HG02642 (cell line): ENCODE measurements around the gene ALDH3A1.

Experiments used
- ATAC-seq: cut with Tn5 transposase; IDR thresholded peaks from one replicate; pipeline ENCODE4 v1.9.1; 2021; ENCODE audit warnings: mild to moderate bottlenecking; ENCODE audit not compliant: unreplicated experiment, poor library complexity

The ALDH3A1 gene

GRCh38 chr17:19762515-19762961 lies 14.4 kb upstream of the ALDH3A1 start:
- no peak for ATAC-seq

DNA sequence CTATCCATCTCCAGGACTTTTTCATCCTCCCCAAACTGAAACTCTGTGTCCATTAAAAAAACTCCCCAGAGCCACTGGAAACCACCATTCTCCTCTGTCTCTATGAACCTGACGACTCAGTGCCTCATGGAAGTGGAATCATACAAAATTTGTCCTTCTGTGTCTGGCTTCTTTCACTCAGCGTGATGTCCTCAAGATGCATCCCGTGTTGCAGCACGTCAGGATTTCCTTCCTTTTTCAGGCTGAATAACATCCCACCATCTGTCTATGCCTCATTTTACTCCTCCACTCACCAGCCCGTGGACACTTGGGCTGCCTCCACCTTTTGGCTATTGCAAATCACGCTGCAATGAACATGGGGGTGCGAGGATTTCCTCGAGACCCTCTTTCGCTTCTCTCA lies 12.6 kb upstream of the ALDH3A1 start:
- no peak for ATAC-seq

- no peak for ATAC-seq
Measured at GRCh38 chr17:19759568-19760549, 11.8 kb upstream of the ALDH3A1 start.

- no peak for ATAC-seq
Measured at GRCh38 chr17:19757536-19758180, 9.6 kb upstream of the ALDH3A1 start.

GRCh38 chr17:19756546-19756945 lies 8.4 kb upstream of the ALDH3A1 start:
- no peak for ATAC-seq

- peak; percentile 48 for ATAC-seq
Measured at GRCh38 chr17:19755821-19756510, 7.9 kb upstream of the ALDH3A1 start.

DNA sequence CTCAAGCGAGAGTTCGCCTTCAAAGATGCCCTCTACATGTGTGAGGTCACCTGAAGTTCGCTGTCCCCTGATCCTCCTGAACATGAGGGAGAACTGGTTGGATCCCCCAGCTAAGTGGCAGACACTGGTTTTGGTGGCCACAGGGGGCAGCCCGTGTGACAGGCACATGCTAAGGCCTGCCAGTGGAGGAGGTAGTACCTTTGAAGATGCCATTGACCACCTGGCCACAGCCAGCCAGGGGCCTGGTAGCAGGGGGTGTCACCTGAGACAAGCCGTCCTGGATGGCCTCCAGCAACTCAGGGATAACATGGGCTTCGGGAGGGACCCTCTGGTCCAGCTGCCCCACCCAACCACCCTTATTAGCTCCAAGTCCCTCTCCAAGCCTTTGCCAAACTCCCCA lies 7.3 kb upstream of the ALDH3A1 start:
- peak; percentile 11 for ATAC-seq

- ATAC-seq = no peak
Measured at GRCh38 chr17:19753661-19754463, 5.8 kb upstream of the ALDH3A1 start.

DNA sequence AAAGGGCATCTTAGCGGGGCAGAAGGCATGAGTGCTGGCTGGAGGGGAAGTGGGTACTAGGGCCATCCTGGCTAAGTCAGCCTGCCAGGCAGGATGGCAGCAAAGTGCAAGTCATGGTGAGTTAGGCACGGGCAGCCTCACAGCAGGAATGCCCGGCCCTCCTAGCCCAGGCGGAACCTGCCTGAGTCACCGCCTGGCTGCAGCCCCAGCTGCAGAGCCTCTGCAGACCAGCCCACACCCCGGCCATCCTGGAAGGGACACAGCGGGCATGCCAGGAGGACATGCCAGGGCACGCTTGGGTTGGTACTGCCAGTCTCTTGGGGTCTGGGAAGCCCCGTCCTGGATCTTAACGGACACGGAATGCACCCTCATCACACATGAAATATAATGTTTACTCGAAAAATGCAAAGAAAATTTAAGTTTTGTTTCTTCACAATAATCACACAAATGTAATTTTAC lies 5.0 kb upstream of the ALDH3A1 start:
- ATAC-seq = no peak

GRCh38 chr17:19752216-19753050 lies 4.3 kb upstream of the ALDH3A1 start:
- no peak for ATAC-seq

- ATAC-seq = no peak
Measured at GRCh38 chr17:19750835-19751234, 2.7 kb upstream of the ALDH3A1 start.

GRCh38 chr17:19750020-19750572 lies 2.0 kb upstream of the ALDH3A1 start:
- ATAC-seq = no peak

- ATAC-seq = no peak
Measured at GRCh38 chr17:19748807-19749193, 702 bp upstream of the ALDH3A1 start.

DNA sequence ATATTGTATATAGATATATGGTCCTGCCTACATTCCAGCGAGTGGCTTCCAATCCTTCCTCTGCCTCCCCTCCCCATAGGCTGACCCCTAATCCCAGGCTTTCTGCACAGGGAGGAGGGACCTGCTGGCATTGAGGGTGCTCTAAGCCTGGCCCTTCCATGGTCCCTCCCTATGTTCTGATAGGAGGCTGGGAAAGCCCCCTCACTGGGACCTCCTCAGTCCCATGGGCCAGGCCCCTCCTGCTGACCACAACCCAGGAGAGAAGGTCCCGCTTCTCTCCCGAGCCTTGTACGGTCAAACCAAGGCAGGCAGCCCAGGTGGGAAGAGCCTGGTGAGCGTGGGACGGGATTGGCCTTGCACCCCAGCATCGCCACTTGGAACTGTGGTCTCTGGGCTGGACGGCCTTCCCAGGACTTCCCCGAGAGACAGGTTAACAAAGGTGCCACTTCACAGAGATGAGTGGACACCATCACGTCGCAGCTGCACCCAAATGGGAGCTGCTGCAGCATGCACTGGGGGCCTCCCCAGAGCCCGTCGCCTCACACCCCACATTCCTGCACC lies 859 bp downstream of the ALDH3A1 start:
- ATAC-seq = no peak

GRCh38 chr17:19746517-19746916 lies 1.6 kb downstream of the ALDH3A1 start:
- no peak for ATAC-seq

DNA sequence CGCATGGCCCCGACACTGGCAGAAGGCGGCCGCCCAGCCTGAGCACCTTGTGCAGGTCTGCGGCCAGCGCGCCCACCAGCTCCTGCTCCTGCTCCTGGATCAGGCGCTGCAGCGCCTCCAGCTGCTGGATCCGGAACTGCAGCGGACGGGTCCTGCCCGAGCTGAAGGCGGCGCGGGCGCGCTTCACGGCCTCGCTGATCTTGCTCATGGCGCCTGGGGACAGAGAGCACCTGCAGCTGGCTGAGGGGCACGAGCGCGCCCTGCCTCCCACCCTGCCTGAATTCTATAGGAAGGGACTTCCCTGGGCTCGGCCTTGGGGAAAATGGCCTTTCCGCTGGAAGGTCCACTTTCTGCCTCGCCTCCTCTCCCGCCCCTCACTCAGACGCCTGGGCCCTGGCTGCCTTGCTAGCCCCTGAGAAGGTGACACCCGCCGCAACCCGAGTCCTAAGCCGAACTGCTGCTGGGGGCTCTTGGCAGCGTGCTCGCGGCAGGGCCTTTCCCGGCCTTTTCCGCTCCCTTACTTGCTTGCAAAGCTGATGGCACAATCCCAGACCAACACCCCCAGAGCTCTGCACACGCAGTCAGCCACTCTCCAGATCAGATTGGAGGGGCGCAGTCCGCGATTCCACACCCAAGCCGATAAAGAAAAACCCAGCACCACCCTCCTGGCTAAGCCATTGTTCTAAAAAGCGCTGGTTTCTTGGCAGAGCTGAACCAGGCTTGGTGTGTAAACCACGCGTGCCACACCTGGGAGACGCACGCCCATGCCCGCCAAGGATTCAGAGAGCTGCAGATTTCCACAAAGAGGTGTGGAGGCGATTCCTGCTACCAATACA lies 3.0 kb downstream of the ALDH3A1 start:
- ATAC-seq = no peak

GRCh38 chr17:19744492-19744891 lies 3.6 kb downstream of the ALDH3A1 start:
- no peak for ATAC-seq
